Endodermal cell (in vitro differentiated cells): ENCODE data around the gene SMPDL3A. TPM values are rescaled to one million over a fixed set of nuclear protein-coding genes. Genes with fewer than 3 reads are reported as not detected.
A peak's percentile ranks its signal among the peaks of the same experiment; 100 is the strongest.

ENCODE experiments used
- DNase-seq: peaks from one replicate; pipeline ENCODE4 v3.0.0-alpha.2; 2017
- H3K27ac ChIP-seq: 2 replicates; pipeline ENCODE4 v1.5.1; 2013; ENCODE audit warnings: mild to moderate bottlenecking, low read depth, low read length, moderate library complexity
- H3K27me3 ChIP-seq: 2 replicates; pipeline ENCODE4 v1.6.1; 2013; ENCODE audit warnings: mild to moderate bottlenecking, low read length, moderate library complexity; ENCODE audit not compliant: insufficient read depth, control insufficient read depth, poor library complexity, severe bottlenecking
- H3K36me3 ChIP-seq: 2 replicates; pipeline ENCODE4 v1.7.0; 2013; ENCODE audit warnings: mild to moderate bottlenecking, low read length, moderate library complexity; ENCODE audit not compliant: control insufficient read depth, insufficient read depth
- H3K4me1 ChIP-seq: one replicate; pipeline ENCODE4 v1.7.0; 2013; ENCODE audit warnings: low read length; ENCODE audit not compliant: control insufficient read depth, insufficient read depth
- H3K4me3 ChIP-seq: 2 replicates; pipeline ENCODE4 v1.5.1; 2013; ENCODE audit warnings: mild to moderate bottlenecking, low read length, moderate library complexity
- H3K9ac ChIP-seq: 2 replicates; pipeline ENCODE4 v1.6.1; 2013; ENCODE audit warnings: mild to moderate bottlenecking, low read length, moderate library complexity; ENCODE audit not compliant: poor library complexity, severe bottlenecking; ENCODE audit errors: extremely low read depth
- H3K9me3 ChIP-seq: 2 replicates; pipeline ENCODE4 v1.6.1; 2013; ENCODE audit warnings: mild to moderate bottlenecking, low read length, moderate library complexity; ENCODE audit not compliant: control insufficient read depth
- H3K27ac Mint-ChIP-seq: 2 replicates; pipeline ENCODE4 v1.8.0; 2020; ENCODE audit warnings: mixed read lengths
- H3K27me3 Mint-ChIP-seq: 2 replicates; pipeline ENCODE4 v1.8.0; 2021; ENCODE audit warnings: mild to moderate bottlenecking, mixed read lengths; ENCODE audit not compliant: insufficient read depth
- H3K36me3 Mint-ChIP-seq: 2 replicates; pipeline ENCODE4 v1.8.0; 2020; ENCODE audit warnings: low read depth, mixed read lengths
- H3K4me1 Mint-ChIP-seq: 2 replicates; pipeline ENCODE4 v1.8.0; 2020; ENCODE audit warnings: mixed read lengths
- H3K4me3 Mint-ChIP-seq: 2 replicates; pipeline ENCODE4 v1.8.0; 2020; ENCODE audit warnings: mild to moderate bottlenecking, moderate library complexity, mixed read lengths
- H3K9me3 Mint-ChIP-seq: 2 replicates; pipeline ENCODE4 v1.8.0; 2020; ENCODE audit warnings: mild to moderate bottlenecking, mixed read lengths
- CTCF ChIP-seq: fragments of 200-600 bp; sonication (generic); conservative IDR thresholded peaks from 2 replicates; pipeline ENCODE4 v1.5.0; 2021; ENCODE audit warnings: antibody characterized with exemption, mild to moderate bottlenecking
- WGBS, 2 experiments: methylation state at CpG; one replicate each; pipeline versions ENCODE4 v1.1.5 to v1.1.7; 2013; ENCODE audit warnings: missing lambda C conversion rate in 2 of 2, mixed read lengths in 1 of 2; ENCODE audit not compliant: insufficient coverage in 1 of 2, insufficient read length in 1 of 2; 5-methylcytosine and 5-hydroxymethylcytosine counted together
- total RNA-seq, 2 donors: library from RNA; stranded (reverse); fragmentation: NEBNext Ultra II Directional in 1 of 2; extraction: Animal tissue kit (Norgen Biotek cat#: 25700) in 1 of 2; gene quantifications; 2 replicates in 1 of 2; 3 replicates in 1 of 2; pipeline ENCODE4 v1.2.1, GENCODE V29; 2021

Gene SMPDL3A
- total RNA-seq, 2 donors from 2014 or later: 2.8 to 3.2 TPM

GRCh38 chr6:122790423-122791309, 1.6 kb downstream of the SMPDL3A start:
- H3K36me3 ChIP-seq: no peaks in the 10 kb centered on the region
- peak overlapping the region; percentile 80 for H3K27ac Mint-ChIP-seq
- no peaks in the 10 kb centered on the region for H3K27me3 ChIP-seq
- H3K36me3 Mint-ChIP-seq: no peaks in the 10 kb centered on the region
- 59 to 65% methylated on average over 10 to 14 of the region's 14 CpGs for WGBS, 2 experiments
- H3K4me3 Mint-ChIP-seq: peak overlapping the region; percentile 74
- H3K4me1 ChIP-seq: peaks cover 27% of the 10 kb centered on the region
- peak overlapping the region; percentile 68 for H3K9ac ChIP-seq
- peaks cover 29% of the 10 kb centered on the region for H3K27me3 Mint-ChIP-seq
- H3K9me3 Mint-ChIP-seq: no peaks in the 10 kb centered on the region
- H3K27ac ChIP-seq: no peak overlapping the region
- H3K9me3 ChIP-seq: no peaks in the 10 kb centered on the region
- DNase-seq: peak; percentile 61
- peak; percentile 36 for TF ChIP-seq CTCF
- H3K4me3 ChIP-seq: peak overlapping the region; percentile 95
- H3K4me1 Mint-ChIP-seq: peaks cover 40% of the 10 kb centered on the region

DNA sequence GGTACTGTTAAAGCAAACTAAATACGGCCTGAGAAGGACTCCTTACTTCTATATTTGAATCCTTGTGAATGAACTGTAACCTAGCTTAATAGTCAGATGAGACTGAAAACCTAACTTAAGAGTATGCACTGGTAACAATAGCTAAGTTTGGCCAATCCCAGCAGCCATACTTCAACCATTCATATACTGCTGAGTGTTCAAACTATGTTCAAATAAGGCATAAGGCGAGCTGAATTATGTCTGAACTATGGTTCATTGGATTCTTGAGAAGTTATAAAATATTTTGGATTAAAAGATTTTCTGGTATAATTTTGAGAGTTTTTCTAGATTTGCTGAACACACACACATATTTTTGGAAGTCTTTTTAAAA, 2.2 kb downstream of the SMPDL3A start:
- WGBS, 2 experiments: 92 to 100% methylated on average over 2 of the region's 2 CpGs
- Histone ChIP-seq H3K27ac (no peak overlapping the region), H3K36me3 (no peaks in the 10 kb centered on the region), H3K4me3 (no peak overlapping the region), H3K27me3 (no peaks in the 10 kb centered on the region), H3K4me1 (peaks cover 27% of the 10 kb centered on the region), H3K9me3 (no peaks in the 10 kb centered on the region), H3K9ac (no peak overlapping the region)
- no peak for DNase-seq
- Mint-ChIP-seq H3K4me1 (peaks cover 40% of the 10 kb centered on the region), H3K27ac (no peak overlapping the region), H3K9me3 (no peaks in the 10 kb centered on the region), H3K36me3 (no peaks in the 10 kb centered on the region), H3K4me3 (peak overlapping the region; percentile 74), H3K27me3 (peaks cover 23% of the 10 kb centered on the region)
- no peak for TF ChIP-seq CTCF

DNA sequence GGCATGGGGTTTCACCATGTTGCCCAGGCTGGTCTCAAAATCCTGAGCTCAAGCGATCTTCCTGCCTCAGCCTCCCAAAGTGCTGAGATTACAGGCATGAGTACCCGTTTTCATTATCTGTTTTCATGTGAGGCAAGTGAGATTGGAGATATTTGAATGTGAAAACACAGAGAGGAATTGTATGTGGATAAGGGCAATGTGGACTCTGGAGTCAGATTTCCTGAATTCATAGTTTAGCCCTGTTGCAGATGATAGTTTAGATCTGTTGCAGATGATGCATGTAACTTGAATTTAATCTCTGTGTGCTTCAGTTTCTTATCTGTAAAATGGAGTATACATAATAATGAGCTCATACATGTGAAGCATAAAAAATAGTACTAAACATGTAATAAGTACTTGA, 3.7 kb downstream of the SMPDL3A start:
- Histone ChIP-seq H3K27ac (no peak overlapping the region), H3K4me1 (peaks cover 23% of the 10 kb centered on the region), H3K36me3 (no peaks in the 10 kb centered on the region), H3K27me3 (no peaks in the 10 kb centered on the region), H3K9ac (no peak overlapping the region), H3K9me3 (no peaks in the 10 kb centered on the region), H3K4me3 (no peak overlapping the region)
- H3K36me3 Mint-ChIP-seq: no peaks in the 10 kb centered on the region
- H3K27me3 Mint-ChIP-seq: peaks cover 10% of the 10 kb centered on the region
- TF ChIP-seq CTCF: no peak
- 75 to 86% methylated on average over 1 to 2 of the region's 2 CpGs for WGBS, 2 experiments
- no peaks in the 10 kb centered on the region for H3K9me3 Mint-ChIP-seq
- no peak overlapping the region for H3K27ac Mint-ChIP-seq
- H3K4me1 Mint-ChIP-seq: peaks cover 31% of the 10 kb centered on the region
- H3K4me3 Mint-ChIP-seq: no peak overlapping the region
- DNase-seq: no peak
